ENCODE measurements around the gene HOXB4.

HOXB4 gene

GRCh38 chr17:48577946-48578615 lies at the start of gene HOXB4:
HOXB4 (minus strand) TSS chr17:48578350; CDS start chr17:48578319, 31 bp downstream.
- DNase-seq (ENCODE audit: low read depth, low spot score) = peak; percentile 16

GRCh38 chr17:48627118-48627597 lies 49.0 kb upstream of the HOXB4 start:
- no peak for DNase-seq (ENCODE audit: low read depth, low spot score)

GRCh38 chr17:48626245-48627117 lies 48.3 kb upstream of the HOXB4 start, which contains the start of gene HOXB9:
HOXB9 (minus strand) TSS chr17:48626358; CDS start chr17:48626269, 89 bp downstream.
- no peak for DNase-seq (ENCODE audit: low read depth, low spot score)

GRCh38 chr17:48625495-48626244 lies 47.5 kb upstream of the HOXB4 start:
- DNase-seq (ENCODE audit: low read depth, low spot score) = no peak

GRCh38 chr17:48624544-48625494 lies 46.7 kb upstream of the HOXB4 start:
- DNase-seq (ENCODE audit: low read depth, low spot score) = no peak

- DNase-seq (ENCODE audit: low read depth, low spot score) = no peak
These were observed 46.0 kb upstream of the HOXB4 start for GRCh38 chr17:48624118-48624517.

- no peak for DNase-seq (ENCODE audit: low read depth, low spot score)
These were observed 45.4 kb upstream of the HOXB4 start for GRCh38 chr17:48623583-48623982.

GRCh38 chr17:48622857-48623256 lies 44.7 kb upstream of the HOXB4 start:
- DNase-seq (ENCODE audit: low read depth, low spot score) = no peak

- DNase-seq (ENCODE audit: low read depth, low spot score) = no peak
These were observed 43.6 kb upstream of the HOXB4 start for GRCh38 chr17:48621410-48622392.

GRCh38 chr17:48620461-48621139 lies 42.5 kb upstream of the HOXB4 start:
- no peak for DNase-seq (ENCODE audit: low read depth, low spot score)

GRCh38 chr17:48619826-48620449 lies 41.8 kb upstream of the HOXB4 start:
- no peak for DNase-seq (ENCODE audit: low read depth, low spot score)

GRCh38 chr17:48618256-48618896 lies 40.2 kb upstream of the HOXB4 start:
- peak; percentile 58 for DNase-seq (ENCODE audit: low read depth, low spot score)

- no peak for DNase-seq (ENCODE audit: low read depth, low spot score)
These were observed 39.5 kb upstream of the HOXB4 start for GRCh38 chr17:48617471-48618255.

GRCh38 chr17:48616717-48617470 lies 38.7 kb upstream of the HOXB4 start:
- no peak for DNase-seq (ENCODE audit: low read depth, low spot score)

- no peak for DNase-seq (ENCODE audit: low read depth, low spot score)
These were observed 38.0 kb upstream of the HOXB4 start for GRCh38 chr17:48615963-48616716.
